Measurements from ENCODE around the gene PLEKHA1. TPM values are rescaled to one million over a fixed set of nuclear protein-coding genes. Genes with fewer than 3 reads are reported as not detected.

PLEKHA1 gene
- total RNA-seq, 5 donors from 2014 or later (not counting 1 experiment from before 2014, with no cell fraction given) = 36.8 to 58.6 (median 40.5) TPM

- no peak overlapping the region for H3K4me3 ChIP-seq (ENCODE audit: control insufficient read depth in 1 of 2, extremely low read depth in 1 of 2, low read length in 1 of 2)
- peaks cover 0 to 2% of the 10 kb centered on the region in 2 experiments for H3K27me3 ChIP-seq (replicated peaks in 1 of 2; ENCODE audit: control insufficient read depth in 2 of 2, extremely low read depth in 1 of 2, insufficient read depth in 2 of 2, low read length in 1 of 2)
- H3K4me1 Mint-ChIP-seq = no peaks in the 10 kb centered on the region
- H3K4me3 Mint-ChIP-seq = no peak overlapping the region
- no peaks in the 10 kb centered on the region for H3K9me3 ChIP-seq
- H3K27ac ChIP-seq (ENCODE audit: low read length) = no peak overlapping the region
- DNase-seq (no peak), ATAC-seq (replicated peaks in 1 of 4) (no peak)
- H3K27ac Mint-ChIP-seq = no peak overlapping the region
- 89% methylated on average over 9 of the region's 12 CpGs for WGBS (ENCODE audit: insufficient coverage)
- POLR2A ChIA-PET = no interaction called here
- no peaks in the 10 kb centered on the region for H3K9me3 Mint-ChIP-seq
- H3K36me3 Mint-ChIP-seq = no peaks in the 10 kb centered on the region
- CTCF ChIA-PET = no interaction called here
- peaks cover 3 to 13% of the 10 kb centered on the region in 2 donors for H3K27me3 Mint-ChIP-seq
- no peaks in the 10 kb centered on the region for H3K36me3 ChIP-seq (ENCODE audit: control insufficient read depth in 2 of 2, extremely low read depth in 1 of 2, insufficient read depth in 1 of 2, low read length in 1 of 2)
- no peaks in the 10 kb centered on the region for H3K4me1 ChIP-seq (ENCODE audit: control insufficient read depth in 1 of 2, extremely low read depth in 1 of 2, insufficient read depth in 2 of 2, low read length in 2 of 2)
These were observed 23.6 kb upstream of the PLEKHA1 start for GRCh38 chr10:122350893-122351292.

- H3K4me1 Mint-ChIP-seq = no peaks in the 10 kb centered on the region
- H3K27me3 ChIP-seq (replicated peaks in 1 of 2; ENCODE audit: control insufficient read depth in 2 of 2, extremely low read depth in 1 of 2, insufficient read depth in 2 of 2, low read length in 1 of 2) = peaks cover 2 to 10% of the 10 kb centered on the region in 2 experiments
- ChIA-PET CTCF (interaction anchor here in 1 of 2 donors (1.1 kb wide), 1 partner anchor 10 kb away, joined by 3 read pairs; no protein-coding TSS in a partner anchor), POLR2A (no interaction called here)
- H3K4me1 ChIP-seq (ENCODE audit: control insufficient read depth in 1 of 2, extremely low read depth in 1 of 2, insufficient read depth in 2 of 2, low read length in 2 of 2) = no peaks in the 10 kb centered on the region
- 59% methylated on average over 6 of the region's 8 CpGs for WGBS (ENCODE audit: insufficient coverage)
- no peak overlapping the region for H3K27ac Mint-ChIP-seq
- no peak overlapping the region for H3K27ac ChIP-seq (ENCODE audit: low read length)
- ATAC-seq (replicated peaks in 1 of 4) (no peak), DNase-seq (no peak)
- peaks cover 3 to 13% of the 10 kb centered on the region in 2 donors for H3K27me3 Mint-ChIP-seq
- H3K4me3 ChIP-seq (ENCODE audit: control insufficient read depth in 1 of 2, extremely low read depth in 1 of 2, low read length in 1 of 2) = no peak overlapping the region
- H3K9me3 Mint-ChIP-seq = peaks cover 0 to 1% (median 0%) of the 10 kb centered on the region in 3 donors
- no peaks in the 10 kb centered on the region for H3K36me3 ChIP-seq (ENCODE audit: control insufficient read depth in 2 of 2, extremely low read depth in 1 of 2, insufficient read depth in 1 of 2, low read length in 1 of 2)
- no peak overlapping the region for H3K4me3 Mint-ChIP-seq
- no peaks in the 10 kb centered on the region for H3K9me3 ChIP-seq
- H3K36me3 Mint-ChIP-seq = no peaks in the 10 kb centered on the region
These were observed 21.5 kb upstream of the PLEKHA1 start for GRCh38 chr10:122352817-122353525.

- no peak for ATAC-seq (replicated peaks in 1 of 4)
- H3K4me3 Mint-ChIP-seq = no peak overlapping the region
- H3K27me3 Mint-ChIP-seq = peaks cover 3 to 13% of the 10 kb centered on the region in 2 donors
- Histone ChIP-seq H3K9me3 (no peaks in the 10 kb centered on the region), H3K27me3 (replicated peaks in 1 of 2; ENCODE audit: control insufficient read depth in 2 of 2, extremely low read depth in 1 of 2, insufficient read depth in 2 of 2, low read length in 1 of 2) (peaks cover 2 to 10% of the 10 kb centered on the region in 2 experiments), H3K4me3 (ENCODE audit: control insufficient read depth in 1 of 2, extremely low read depth in 1 of 2, low read length in 1 of 2) (no peak overlapping the region), H3K36me3 (ENCODE audit: control insufficient read depth in 2 of 2, extremely low read depth in 1 of 2, insufficient read depth in 1 of 2, low read length in 1 of 2) (no peaks in the 10 kb centered on the region), H3K27ac (ENCODE audit: low read length) (no peak overlapping the region), H3K4me1 (ENCODE audit: control insufficient read depth in 1 of 2, extremely low read depth in 1 of 2, insufficient read depth in 2 of 2, low read length in 2 of 2) (no peaks in the 10 kb centered on the region)
- H3K27ac Mint-ChIP-seq = no peak overlapping the region
- ChIA-PET POLR2A (no interaction called here), CTCF (no interaction called here)
- H3K9me3 Mint-ChIP-seq = peaks cover 6 to 12% (median 8%) of the 10 kb centered on the region in 3 donors
- no CpG with 5 or more reads among the region's 2 CpGs for WGBS (ENCODE audit: insufficient coverage)
- no peaks in the 10 kb centered on the region for H3K4me1 Mint-ChIP-seq
- H3K36me3 Mint-ChIP-seq = peaks cover 5% of the 10 kb centered on the region
- DNase-seq = no peak
These were observed 20.1 kb upstream of the PLEKHA1 start for GRCh38 chr10:122354383-122354782.

GRCh38 chr10:122357685-122358084, 16.8 kb upstream of the PLEKHA1 start:
- no peak for DNase-seq
- POLR2A ChIA-PET = no interaction called here
- H3K9me3 ChIP-seq = no peaks in the 10 kb centered on the region
- Mint-ChIP-seq H3K4me3 (no peak overlapping the region), H3K36me3 (peaks cover 5% of the 10 kb centered on the region), H3K9me3 (peaks cover 6 to 12% (median 8%) of the 10 kb centered on the region in 3 donors), H3K4me1 (no peaks in the 10 kb centered on the region), H3K27me3 (peaks cover 0 to 5% of the 10 kb centered on the region in 2 donors), H3K27ac (no peak overlapping the region)
- CTCF ChIA-PET = no interaction called here
- ATAC-seq (replicated peaks in 1 of 4) = no peak
- H3K4me3 ChIP-seq (ENCODE audit: control insufficient read depth in 1 of 2, extremely low read depth in 1 of 2, low read length in 1 of 2) = no peak overlapping the region
- 75% methylated on average over 2 of the region's 4 CpGs for WGBS (ENCODE audit: insufficient coverage)
- no peaks in the 10 kb centered on the region for H3K4me1 ChIP-seq (ENCODE audit: control insufficient read depth in 1 of 2, extremely low read depth in 1 of 2, insufficient read depth in 2 of 2, low read length in 2 of 2)
- H3K36me3 ChIP-seq (ENCODE audit: control insufficient read depth in 2 of 2, extremely low read depth in 1 of 2, insufficient read depth in 1 of 2, low read length in 1 of 2) = no peaks in the 10 kb centered on the region
- peaks cover 2 to 10% of the 10 kb centered on the region in 2 experiments for H3K27me3 ChIP-seq (replicated peaks in 1 of 2; ENCODE audit: control insufficient read depth in 2 of 2, extremely low read depth in 1 of 2, insufficient read depth in 2 of 2, low read length in 1 of 2)
- no peak overlapping the region for H3K27ac ChIP-seq (ENCODE audit: low read length)

- Histone ChIP-seq H3K27me3 (replicated peaks in 1 of 2; ENCODE audit: control insufficient read depth in 2 of 2, extremely low read depth in 1 of 2, insufficient read depth in 2 of 2, low read length in 1 of 2) (peaks cover 2 to 14% of the 10 kb centered on the region in 2 experiments), H3K4me3 (ENCODE audit: control insufficient read depth in 1 of 2, extremely low read depth in 1 of 2, low read length in 1 of 2) (no peak overlapping the region), H3K4me1 (ENCODE audit: control insufficient read depth in 1 of 2, extremely low read depth in 1 of 2, insufficient read depth in 2 of 2, low read length in 2 of 2) (no peaks in the 10 kb centered on the region), H3K36me3 (ENCODE audit: control insufficient read depth in 2 of 2, extremely low read depth in 1 of 2, insufficient read depth in 1 of 2, low read length in 1 of 2) (no peaks in the 10 kb centered on the region), H3K9me3 (no peaks in the 10 kb centered on the region), H3K27ac (ENCODE audit: low read length) (no peak overlapping the region)
- Mint-ChIP-seq H3K36me3 (peaks cover 5% of the 10 kb centered on the region), H3K9me3 (peaks cover 6 to 12% (median 8%) of the 10 kb centered on the region in 3 donors), H3K27me3 (no peaks in the 10 kb centered on the region), H3K4me1 (no peaks in the 10 kb centered on the region), H3K4me3 (no peak overlapping the region), H3K27ac (no peak overlapping the region)
- DNase-seq = no peak
- CTCF ChIA-PET = interaction anchor here in 1 of 2 donors (0.7 kb wide), 1 partner anchor 1556 kb away, joined by 9 read pairs; no protein-coding TSS in a partner anchor
- ATAC-seq (replicated peaks in 1 of 4) = no peak
- POLR2A ChIA-PET = interaction anchor here in 1 of 2 donors (0.6 kb wide), 1 partner anchor 94 kb away, joined by 13 read pairs; no protein-coding TSS in a partner anchor
- WGBS (ENCODE audit: insufficient coverage) = no CpG with 5 or more reads among the region's 2 CpGs
These were observed 14.9 kb upstream of the PLEKHA1 start for GRCh38 chr10:122359621-122360020.

GRCh38 chr10:122361046-122361445, 13.5 kb upstream of the PLEKHA1 start:
- no peak for DNase-seq
- peaks cover 0 to 5% (median 0%) of the 10 kb centered on the region in 3 donors for H3K4me1 Mint-ChIP-seq
- CTCF ChIA-PET = interaction anchor here in 1 of 2 donors (0.6 kb wide), 1 partner anchor 72 kb away, joined by 3 read pairs; no protein-coding TSS in a partner anchor

More at GRCh38 chr10:122361046-122361445, 13.5 kb upstream of the PLEKHA1 start:
- no peak overlapping the region for H3K4me3 Mint-ChIP-seq
- no peak overlapping the region for H3K4me3 ChIP-seq (ENCODE audit: control insufficient read depth in 1 of 2, extremely low read depth in 1 of 2, low read length in 1 of 2)
- H3K36me3 Mint-ChIP-seq = peaks cover 5% of the 10 kb centered on the region
- POLR2A ChIA-PET = no interaction called here
- peaks cover 6 to 12% (median 8%) of the 10 kb centered on the region in 3 donors for H3K9me3 Mint-ChIP-seq
- H3K4me1 ChIP-seq (ENCODE audit: control insufficient read depth in 1 of 2, extremely low read depth in 1 of 2, insufficient read depth in 2 of 2, low read length in 2 of 2) = no peaks in the 10 kb centered on the region
- WGBS (ENCODE audit: insufficient coverage) = 90% methylated on average over 1 of the region's 1 CpG
- H3K9me3 ChIP-seq = no peaks in the 10 kb centered on the region
- peaks cover under 1 to 17% of the 10 kb centered on the region in 2 experiments for H3K27me3 ChIP-seq (replicated peaks in 1 of 2; ENCODE audit: control insufficient read depth in 2 of 2, extremely low read depth in 1 of 2, insufficient read depth in 2 of 2, low read length in 1 of 2)
- no peak for ATAC-seq (replicated peaks in 1 of 4)
- H3K36me3 ChIP-seq (ENCODE audit: control insufficient read depth in 2 of 2, extremely low read depth in 1 of 2, insufficient read depth in 1 of 2, low read length in 1 of 2) = no peaks in the 10 kb centered on the region
- H3K27ac ChIP-seq (ENCODE audit: low read length) = no peak overlapping the region
- H3K27me3 Mint-ChIP-seq = no peaks in the 10 kb centered on the region
- H3K27ac Mint-ChIP-seq = no peak overlapping the region

All from T-cell (primary cell).